ENCODE data around the gene HILPDA.

DNA sequence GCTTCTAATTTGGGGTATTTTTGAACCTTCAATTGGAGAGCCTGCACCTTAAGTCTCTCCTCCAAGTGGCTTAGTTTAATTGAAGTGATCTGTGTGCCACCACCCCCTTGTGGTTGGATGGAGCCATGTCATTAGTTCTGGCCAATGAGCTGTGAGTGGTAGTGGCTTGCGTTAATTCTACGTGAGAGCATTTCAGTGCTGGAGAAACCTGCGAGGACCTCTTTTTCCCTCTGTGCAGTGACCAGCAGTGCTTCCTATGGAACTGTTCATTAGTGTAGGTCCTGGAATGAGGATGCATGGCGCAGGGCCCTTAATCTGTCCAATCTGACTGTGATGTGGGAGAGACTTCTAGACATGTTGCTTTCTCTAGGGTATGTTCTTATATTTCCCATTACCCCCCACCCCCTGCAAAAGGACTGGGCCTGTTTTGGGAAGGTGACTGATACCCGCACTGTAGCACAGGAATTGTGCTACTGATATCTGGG is 3.8 kb downstream of the HILPDA start:
- TF ChIP-seq POLR2A (IDR thresholded peaks at IDR 0.05): no peak
- TF ChIP-seq, protein P1, sequence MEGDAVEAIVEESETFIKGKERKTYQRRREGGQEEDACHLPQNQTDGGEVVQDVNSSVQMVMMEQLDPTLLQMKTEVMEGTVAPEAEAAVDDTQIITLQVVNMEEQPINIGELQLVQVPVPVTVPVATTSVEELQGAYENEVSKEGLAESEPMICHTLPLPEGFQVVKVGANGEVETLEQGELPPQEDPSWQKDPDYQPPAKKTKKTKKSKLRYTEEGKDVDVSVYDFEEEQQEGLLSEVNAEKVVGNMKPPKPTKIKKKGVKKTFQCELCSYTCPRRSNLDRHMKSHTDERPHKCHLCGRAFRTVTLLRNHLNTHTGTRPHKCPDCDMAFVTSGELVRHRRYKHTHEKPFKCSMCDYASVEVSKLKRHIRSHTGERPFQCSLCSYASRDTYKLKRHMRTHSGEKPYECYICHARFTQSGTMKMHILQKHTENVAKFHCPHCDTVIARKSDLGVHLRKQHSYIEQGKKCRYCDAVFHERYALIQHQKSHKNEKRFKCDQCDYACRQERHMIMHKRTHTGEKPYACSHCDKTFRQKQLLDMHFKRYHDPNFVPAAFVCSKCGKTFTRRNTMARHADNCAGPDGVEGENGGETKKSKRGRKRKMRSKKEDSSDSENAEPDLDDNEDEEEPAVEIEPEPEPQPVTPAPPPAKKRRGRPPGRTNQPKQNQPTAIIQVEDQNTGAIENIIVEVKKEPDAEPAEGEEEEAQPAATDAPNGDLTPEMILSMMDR (IDR thresholded peaks at IDR 0.05): peak; percentile 70 to 81 (median 74)
